GM12875 (cell line): ENCODE results near the gene KLHL7.

Experiments
- H3K4me3 ChIP-seq: one replicate; pipeline ENCODE4 v1.5.1; 2011; ENCODE audit warnings: low read depth, low read length, control low read depth
- TF ChIP-seq, protein P1 (sequence below): IDR thresholded peaks from 2 replicates; pipeline ENCODE4 v1.5.1; 2011; ENCODE audit warnings: low read depth, mild to moderate bottlenecking, control low read depth, inconsistent platforms, low read length, moderate library complexity, borderline replicate concordance; ENCODE audit not compliant: insufficient read depth

Gene KLHL7

GRCh38 chr7:23168111-23168885 is 62.7 kb downstream of the KLHL7 start:
- H3K4me3 ChIP-seq: no peak overlapping the region
- TF ChIP-seq, protein P1, sequence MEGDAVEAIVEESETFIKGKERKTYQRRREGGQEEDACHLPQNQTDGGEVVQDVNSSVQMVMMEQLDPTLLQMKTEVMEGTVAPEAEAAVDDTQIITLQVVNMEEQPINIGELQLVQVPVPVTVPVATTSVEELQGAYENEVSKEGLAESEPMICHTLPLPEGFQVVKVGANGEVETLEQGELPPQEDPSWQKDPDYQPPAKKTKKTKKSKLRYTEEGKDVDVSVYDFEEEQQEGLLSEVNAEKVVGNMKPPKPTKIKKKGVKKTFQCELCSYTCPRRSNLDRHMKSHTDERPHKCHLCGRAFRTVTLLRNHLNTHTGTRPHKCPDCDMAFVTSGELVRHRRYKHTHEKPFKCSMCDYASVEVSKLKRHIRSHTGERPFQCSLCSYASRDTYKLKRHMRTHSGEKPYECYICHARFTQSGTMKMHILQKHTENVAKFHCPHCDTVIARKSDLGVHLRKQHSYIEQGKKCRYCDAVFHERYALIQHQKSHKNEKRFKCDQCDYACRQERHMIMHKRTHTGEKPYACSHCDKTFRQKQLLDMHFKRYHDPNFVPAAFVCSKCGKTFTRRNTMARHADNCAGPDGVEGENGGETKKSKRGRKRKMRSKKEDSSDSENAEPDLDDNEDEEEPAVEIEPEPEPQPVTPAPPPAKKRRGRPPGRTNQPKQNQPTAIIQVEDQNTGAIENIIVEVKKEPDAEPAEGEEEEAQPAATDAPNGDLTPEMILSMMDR: no peak

- TF ChIP-seq, protein P1: no peak
- H3K4me3 ChIP-seq: no peak overlapping the region
These were observed 70.4 kb downstream of the KLHL7 start for GRCh38 chr7:23175938-23176337.

DNA sequence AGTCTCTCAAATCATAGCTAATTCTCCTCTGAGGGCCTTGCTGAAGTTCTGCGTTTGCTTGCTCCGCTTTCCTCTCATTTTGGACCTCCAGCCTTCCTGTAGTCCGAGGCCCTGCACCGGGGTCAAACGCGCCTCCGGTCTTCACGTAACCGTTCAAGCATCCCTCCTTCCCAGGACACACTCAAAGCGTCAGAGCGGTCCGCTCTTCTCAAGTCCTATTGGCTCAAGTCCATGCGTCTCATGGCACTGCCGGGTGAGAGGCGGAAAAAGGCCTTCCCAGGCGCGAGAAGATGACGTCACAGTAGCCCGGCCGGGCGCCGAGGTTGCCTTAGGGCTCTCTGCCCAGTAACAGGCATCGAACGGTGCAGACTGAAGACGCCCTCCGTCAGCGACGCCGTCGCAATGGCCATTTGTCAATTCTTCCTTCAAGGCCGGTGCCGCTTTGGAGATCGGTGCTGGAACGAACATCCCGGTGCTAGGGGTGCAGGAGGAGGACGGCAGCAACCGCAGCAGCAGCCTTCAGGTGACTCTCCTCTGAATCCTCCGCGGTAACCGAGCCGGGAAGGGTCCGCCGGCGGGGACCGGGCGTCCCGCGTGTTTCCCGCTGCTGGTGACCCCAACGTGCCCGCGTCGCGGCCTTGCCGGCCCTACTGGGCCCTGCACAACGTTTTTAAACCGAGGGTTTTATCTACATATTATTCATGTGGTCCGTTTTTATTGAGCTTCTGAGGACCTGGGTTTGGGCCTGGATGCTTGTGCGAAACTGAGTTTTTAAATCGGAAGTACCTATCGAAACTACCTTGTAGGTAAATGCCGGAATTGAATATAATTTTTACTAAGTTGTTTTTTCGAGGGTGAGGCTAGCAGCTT is 76.3 kb downstream of the KLHL7 start, which contains the start of gene NUP42:
NUP42 (plus strand) TSS at position 365 of the 870 bp plus-strand sequence; CDS start at position 403, 38 bp downstream.
- TF ChIP-seq, protein P1: no peak
- peak within 1 kb of the TSS; percentile 73 for H3K4me3 ChIP-seq

DNA sequence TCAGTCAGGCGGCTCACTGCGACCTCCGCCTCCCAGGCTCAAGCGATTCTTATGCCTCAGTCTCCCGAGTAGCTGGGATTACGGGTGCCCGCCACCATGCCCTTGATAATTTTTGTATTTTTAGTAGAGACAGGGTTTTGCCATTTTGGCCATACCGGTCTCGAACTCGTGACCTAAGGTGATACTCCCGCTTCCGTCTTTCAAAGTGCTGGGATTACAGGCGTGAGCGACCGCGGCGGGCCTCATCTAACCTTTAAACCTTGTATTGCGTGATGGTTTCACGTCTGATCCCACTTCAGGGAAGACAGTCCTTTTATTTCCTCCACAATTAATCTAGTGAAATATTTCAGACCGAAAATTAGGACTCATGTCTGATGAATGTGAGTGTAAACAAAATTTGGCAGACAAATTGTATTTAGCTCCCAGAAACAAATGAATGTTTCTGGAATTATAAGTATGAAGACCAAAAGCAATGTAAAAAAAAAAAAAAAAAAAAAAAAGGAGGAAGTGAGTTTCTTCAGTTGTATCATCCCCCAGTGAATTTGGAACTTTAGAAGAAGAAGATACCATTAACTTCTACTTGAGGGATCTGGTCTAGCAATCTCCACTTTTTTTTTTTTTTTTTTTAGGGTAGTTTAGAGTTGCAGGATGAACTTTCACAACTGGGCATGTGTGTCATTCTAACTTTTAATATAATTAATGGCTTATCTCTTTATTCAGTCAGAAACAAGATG is 77.9 kb downstream of the KLHL7 start:
- TF ChIP-seq, protein P1: no peak
- peak overlapping the region; percentile 73 for H3K4me3 ChIP-seq

DNA sequence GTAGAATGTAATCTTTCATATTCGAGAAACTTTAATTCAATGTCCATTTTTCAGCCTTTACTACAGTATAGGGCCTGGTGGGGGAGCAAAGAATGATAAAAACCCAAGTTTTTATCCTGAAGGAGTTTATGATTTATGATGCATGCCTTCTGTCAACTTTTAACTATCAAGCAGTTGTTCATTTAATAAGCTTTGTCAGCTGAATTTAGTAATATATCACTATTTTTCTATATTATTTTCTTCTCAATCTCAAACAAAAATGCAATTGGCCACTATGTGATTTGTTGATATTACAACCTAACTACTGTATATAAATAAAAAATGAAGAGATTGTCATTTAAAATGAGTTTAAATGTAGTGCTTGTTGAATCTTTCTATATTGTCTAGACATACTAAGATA is 78.7 kb downstream of the KLHL7 start:
- no peak overlapping the region for H3K4me3 ChIP-seq
- TF ChIP-seq, protein P1: no peak

DNA sequence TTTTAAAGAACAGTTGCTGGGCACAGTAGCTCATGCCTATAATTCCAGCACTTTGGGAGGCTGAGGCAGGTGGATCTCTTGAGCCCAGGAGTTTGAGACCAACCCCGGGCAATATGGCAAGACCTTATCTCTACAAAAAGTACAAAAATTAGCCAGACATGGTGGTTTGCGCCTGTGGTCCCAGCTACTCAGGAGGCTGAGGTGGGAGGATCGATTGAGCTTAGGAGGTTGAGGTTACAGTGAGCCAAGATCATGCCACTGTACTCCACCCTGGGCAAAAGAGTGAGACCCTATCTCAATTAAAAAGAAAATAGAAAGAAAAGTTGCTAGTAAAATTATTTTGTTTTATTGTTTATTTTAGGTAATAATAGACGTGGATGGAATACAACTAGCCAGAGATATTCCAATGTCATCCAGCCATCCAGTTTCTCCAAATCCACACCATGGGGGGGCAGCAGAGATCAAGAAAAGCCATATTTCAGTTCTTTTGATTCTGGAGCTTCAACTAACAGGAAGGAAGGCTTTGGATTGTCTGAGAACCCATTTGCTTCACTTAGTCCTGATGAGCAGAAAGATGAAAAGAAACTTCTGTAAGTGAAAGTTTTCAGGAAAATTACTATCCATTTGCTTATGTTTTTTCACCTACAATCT is 79.2 kb downstream of the KLHL7 start:
- no peak overlapping the region for H3K4me3 ChIP-seq
- TF ChIP-seq, protein P1: peak; percentile 25; the same call in 1 of the 2 replicates
